D721Med (cell line): ENCODE data around the gene CTNNA2.

Experiments
- DNase-seq: peaks from one replicate; pipeline ENCODE4 v3.0.0; 2011; ENCODE audit warnings: low spot score; ENCODE audit not compliant: insufficient read length
- FAIRE-seq: peaks from 2 replicates; lab custom pipeline; 2011; peaks lifted over from hg19 to GRCh38; lab: Jason Lieb, UNC
- TF ChIP-seq, protein P1 (sequence below): IDR thresholded peaks from 2 replicates; pipeline ENCODE4 v1.5.1; 2012; ENCODE audit warnings: mild to moderate bottlenecking, control low read depth; ENCODE audit not compliant: insufficient read depth; ENCODE audit errors: missing control alignments

Gene CTNNA2

DNA sequence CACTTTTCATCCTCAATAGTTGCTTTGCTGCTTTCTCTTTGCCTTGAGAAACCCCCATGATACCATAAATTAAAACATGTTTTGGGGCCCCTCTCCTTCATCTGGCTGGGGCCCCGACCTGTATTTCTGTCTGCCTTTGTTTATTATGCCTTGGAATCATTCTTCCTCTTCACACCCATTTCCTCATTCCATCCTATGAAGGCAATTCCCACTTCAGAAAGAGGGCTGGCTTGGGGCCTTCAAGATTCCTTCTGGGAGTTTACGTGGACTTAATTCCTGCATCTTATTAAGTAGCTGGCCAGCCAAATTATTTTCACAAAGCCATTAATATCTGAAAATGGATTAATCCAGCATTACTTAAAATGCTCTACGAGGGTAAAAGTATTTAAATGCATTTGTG is 798.5 kb downstream of the CTNNA2 start:
- DNase-seq (no peak), FAIRE-seq (no peak)
- TF ChIP-seq, protein P1, sequence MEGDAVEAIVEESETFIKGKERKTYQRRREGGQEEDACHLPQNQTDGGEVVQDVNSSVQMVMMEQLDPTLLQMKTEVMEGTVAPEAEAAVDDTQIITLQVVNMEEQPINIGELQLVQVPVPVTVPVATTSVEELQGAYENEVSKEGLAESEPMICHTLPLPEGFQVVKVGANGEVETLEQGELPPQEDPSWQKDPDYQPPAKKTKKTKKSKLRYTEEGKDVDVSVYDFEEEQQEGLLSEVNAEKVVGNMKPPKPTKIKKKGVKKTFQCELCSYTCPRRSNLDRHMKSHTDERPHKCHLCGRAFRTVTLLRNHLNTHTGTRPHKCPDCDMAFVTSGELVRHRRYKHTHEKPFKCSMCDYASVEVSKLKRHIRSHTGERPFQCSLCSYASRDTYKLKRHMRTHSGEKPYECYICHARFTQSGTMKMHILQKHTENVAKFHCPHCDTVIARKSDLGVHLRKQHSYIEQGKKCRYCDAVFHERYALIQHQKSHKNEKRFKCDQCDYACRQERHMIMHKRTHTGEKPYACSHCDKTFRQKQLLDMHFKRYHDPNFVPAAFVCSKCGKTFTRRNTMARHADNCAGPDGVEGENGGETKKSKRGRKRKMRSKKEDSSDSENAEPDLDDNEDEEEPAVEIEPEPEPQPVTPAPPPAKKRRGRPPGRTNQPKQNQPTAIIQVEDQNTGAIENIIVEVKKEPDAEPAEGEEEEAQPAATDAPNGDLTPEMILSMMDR = no peak

DNA sequence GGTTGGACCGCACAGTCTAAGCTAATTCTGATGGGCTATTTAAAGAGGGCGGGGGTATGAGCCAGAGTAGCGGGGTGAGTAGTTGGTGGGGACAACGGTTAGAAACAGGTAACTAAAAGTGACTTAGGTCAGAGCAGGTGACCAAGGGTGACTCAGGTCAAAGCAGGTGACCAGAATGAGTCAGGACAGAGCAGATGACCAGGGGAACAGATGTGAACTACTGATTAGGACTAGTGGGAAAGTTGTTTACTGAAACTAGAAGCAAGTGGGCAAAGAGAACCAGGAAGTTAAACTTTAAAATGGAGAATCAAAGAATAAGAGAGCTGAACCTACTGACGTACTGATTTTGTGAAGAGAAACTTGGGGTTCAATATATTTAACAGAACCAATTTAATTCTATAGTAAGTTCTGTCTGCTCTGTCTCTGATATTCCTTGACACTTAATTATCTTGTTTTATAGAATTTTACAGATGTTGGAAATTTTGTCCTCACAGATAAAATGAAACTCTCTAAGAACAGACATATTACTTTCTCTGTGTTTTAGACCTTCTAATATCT is 799.5 kb downstream of the CTNNA2 start:
- FAIRE-seq (no peak), DNase-seq (no peak)
- TF ChIP-seq, protein P1 = no peak

DNA sequence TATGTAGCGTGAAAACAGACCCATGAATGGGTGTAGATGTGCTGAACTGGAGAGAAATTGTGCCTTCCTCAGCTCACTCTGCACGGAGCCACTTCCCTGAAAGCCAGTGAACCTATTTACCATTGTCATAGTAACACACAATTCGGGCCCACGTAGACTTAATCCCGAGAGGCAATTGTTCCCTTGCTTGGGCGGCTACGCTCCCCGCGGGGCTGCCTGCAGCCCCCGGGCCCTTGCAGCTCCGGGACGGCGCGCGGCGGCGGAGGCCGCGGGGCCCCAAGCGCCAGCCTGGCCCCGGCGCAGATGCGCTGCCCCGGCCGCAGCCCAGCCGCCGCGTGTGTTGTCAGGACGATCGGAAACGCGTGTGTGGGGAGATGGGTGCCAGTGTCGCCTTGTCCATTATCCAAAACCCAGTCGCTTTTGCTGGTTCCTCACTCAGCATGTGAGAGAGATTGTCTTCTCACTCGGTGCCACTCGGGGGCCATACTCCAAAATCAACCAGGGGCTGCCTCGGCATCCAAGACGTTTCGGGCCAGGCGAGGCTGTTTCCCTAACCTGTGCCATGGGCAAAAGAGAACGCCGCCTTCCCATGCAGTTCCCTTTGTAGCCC is 809.6 kb downstream of the CTNNA2 start:
- TF ChIP-seq, protein P1 = no peak
- DNase-seq = no peak
- FAIRE-seq = no peak

DNA sequence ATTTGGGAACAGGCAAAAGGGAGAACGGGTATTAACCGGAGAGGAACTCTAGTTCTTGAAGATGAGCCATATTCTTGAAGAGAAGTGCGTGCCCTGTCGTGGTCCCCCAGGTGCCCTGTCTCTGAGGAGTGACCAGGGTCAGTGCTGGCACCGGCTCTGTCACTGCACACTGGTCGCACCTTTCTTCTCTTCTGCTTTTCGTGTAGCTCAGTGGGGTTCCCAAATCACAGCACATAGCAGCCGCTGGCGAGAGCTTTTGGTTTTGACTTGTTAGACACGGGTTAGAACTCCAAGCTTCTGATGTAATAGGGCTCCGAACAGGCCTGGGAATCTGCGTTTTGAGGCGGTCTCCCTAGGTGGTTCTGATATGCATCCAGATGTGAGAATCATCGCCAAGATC is 810.1 kb downstream of the CTNNA2 start:
- DNase-seq (no peak), FAIRE-seq (no peak)
- TF ChIP-seq, protein P1 = no peak

DNA sequence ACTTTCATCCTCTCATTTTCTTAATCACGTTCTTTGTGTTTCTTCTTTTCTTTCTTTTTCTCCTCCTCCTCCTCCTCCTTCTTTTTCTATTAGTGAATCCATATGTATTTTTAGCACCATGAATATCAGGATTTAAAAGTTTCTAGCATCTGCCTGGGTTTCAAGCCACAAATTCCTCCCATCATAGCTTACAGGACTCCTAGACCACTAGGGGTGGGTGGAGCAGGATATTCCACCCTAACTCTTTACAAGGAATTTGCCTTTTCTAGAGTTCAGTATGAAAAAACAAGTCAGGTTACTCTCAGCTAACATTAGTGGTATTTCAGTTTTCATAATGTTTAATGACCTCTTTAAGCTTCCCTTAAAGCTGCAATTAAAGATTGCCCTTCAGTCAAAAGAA is 810.8 kb downstream of the CTNNA2 start:
- TF ChIP-seq, protein P1 = no peak
- DNase-seq = no peak
- FAIRE-seq = no peak

DNA sequence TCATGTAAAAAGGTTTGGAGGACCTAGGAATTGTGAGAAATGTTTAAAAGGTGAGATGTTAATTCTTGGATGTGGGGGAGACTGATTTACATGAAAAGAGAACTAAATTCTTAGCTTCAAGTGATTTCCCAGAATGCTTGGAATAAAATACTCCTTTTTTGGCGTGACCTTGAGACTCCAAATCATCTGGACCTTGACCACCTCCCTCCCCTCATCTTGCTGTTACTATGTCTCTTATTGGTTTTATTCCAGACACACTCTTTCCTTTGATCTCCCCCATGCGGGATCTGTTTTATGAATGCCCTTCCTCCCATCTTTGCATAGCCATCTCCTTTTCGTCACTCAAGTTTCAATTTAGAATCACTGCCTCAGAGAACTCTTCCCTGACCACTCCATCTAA is 811.7 kb downstream of the CTNNA2 start:
- DNase-seq (no peak), FAIRE-seq (no peak)
- TF ChIP-seq, protein P1 = no peak

DNA sequence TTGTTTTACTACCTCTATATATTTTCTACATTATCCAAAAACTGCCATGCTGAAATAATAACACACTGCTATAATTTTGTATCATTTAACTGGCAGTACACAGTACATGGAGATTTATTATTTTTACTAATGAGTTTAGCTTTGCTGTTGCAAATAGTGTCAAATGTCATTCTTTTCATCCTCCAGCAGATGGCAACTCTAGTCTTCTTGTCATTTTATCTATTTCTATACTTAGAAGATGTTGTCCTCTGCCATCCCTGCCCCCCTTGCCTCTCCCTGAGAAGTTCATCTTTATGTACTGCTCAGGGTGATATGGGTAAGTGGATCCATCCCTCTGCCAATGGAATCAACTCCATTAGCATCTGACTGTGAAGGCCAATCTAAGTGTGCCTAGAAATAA is 813.4 kb downstream of the CTNNA2 start:
- TF ChIP-seq, protein P1 = peak; percentile 69
- DNase-seq (no peak), FAIRE-seq (no peak)
